ENCODE data around the gene RPS6KA1. TPM values are rescaled to one million over a fixed set of nuclear protein-coding genes. Genes with fewer than 3 reads are reported as not detected.
"Not testable (repeated sequence)": the region's sequence is repeated elsewhere in the genome, so short reads cannot be mapped to it uniquely, and the experiment has no call there.

Gene RPS6KA1
- total RNA-seq, 1 donor, result 2.2 TPM

DNA sequence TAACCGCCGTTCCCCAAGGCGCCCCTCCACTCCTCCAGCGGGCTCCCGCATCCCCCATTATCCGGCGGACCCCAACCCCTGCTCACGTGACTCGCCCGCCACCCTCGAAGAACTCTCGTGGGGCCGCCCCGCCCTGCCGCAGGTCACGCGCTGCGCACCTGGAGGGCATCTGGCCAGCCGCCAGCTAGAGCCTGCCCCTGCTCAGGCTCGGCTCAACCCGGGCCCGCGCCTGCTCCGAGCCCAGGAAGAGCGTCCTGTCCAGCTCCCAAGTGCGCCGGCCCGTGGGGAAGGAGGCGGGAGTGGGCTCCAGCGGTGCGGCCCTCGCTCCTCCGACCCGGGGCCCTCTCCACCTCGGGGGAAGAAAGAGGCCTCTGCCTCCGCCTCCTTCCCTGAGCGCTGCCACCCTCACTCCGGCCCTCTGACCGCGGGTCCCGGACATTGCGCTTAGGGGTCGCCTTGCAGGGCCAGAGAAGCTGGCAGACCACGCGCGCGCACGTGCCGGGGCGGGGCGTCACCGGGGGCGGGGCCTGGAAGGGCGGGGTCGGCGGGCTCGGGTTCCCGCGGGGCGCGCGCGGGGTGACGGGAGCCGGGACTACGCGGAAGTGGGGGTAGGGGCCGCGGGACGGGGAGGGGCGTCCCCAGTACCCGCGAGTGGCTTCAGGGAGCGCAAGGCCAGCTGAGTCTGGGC, 28.9 kb upstream of the RPS6KA1 start:
- H3K27me3 ChIP-seq (ENCODE audit: insufficient read depth, low read length), result no peaks in the 10 kb centered on the region
- DNase-seq (ENCODE audit: insufficient read length, low spot score, missing footprints), result peak; percentile 96
- peaks cover 6% of the 10 kb centered on the region for H3K4me1 ChIP-seq (ENCODE audit: insufficient read depth, low read length)
- H4K20me1 ChIP-seq (ENCODE audit: insufficient read depth, low read length), result no peaks in the 10 kb centered on the region
- peak overlapping the region; percentile 45 for H3K27ac ChIP-seq (ENCODE audit: low read depth, low read length)
- H3K4me3 ChIP-seq (ENCODE audit: insufficient read depth, low read length), result peak overlapping the region; percentile 87
- H2AFZ ChIP-seq (ENCODE audit: low read length), result peak overlapping the region; percentile 89
- no peaks in the 10 kb centered on the region for H3K36me3 ChIP-seq (ENCODE audit: insufficient read depth, low read length)
- H3K79me2 ChIP-seq (ENCODE audit: insufficient read depth, low read length), result no peaks in the 10 kb centered on the region
- H3K9me3 ChIP-seq (ENCODE audit: low read depth, low read length), result no peaks in the 10 kb centered on the region
- peak overlapping the region; percentile 90 for H3K4me2 ChIP-seq (ENCODE audit: insufficient read depth, low read length)
- TF ChIP-seq, protein P1, sequence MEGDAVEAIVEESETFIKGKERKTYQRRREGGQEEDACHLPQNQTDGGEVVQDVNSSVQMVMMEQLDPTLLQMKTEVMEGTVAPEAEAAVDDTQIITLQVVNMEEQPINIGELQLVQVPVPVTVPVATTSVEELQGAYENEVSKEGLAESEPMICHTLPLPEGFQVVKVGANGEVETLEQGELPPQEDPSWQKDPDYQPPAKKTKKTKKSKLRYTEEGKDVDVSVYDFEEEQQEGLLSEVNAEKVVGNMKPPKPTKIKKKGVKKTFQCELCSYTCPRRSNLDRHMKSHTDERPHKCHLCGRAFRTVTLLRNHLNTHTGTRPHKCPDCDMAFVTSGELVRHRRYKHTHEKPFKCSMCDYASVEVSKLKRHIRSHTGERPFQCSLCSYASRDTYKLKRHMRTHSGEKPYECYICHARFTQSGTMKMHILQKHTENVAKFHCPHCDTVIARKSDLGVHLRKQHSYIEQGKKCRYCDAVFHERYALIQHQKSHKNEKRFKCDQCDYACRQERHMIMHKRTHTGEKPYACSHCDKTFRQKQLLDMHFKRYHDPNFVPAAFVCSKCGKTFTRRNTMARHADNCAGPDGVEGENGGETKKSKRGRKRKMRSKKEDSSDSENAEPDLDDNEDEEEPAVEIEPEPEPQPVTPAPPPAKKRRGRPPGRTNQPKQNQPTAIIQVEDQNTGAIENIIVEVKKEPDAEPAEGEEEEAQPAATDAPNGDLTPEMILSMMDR (IDR thresholded peaks at IDR 0.05; ENCODE audit: extremely low read depth, low read depth, low read length), result no peak

DNA sequence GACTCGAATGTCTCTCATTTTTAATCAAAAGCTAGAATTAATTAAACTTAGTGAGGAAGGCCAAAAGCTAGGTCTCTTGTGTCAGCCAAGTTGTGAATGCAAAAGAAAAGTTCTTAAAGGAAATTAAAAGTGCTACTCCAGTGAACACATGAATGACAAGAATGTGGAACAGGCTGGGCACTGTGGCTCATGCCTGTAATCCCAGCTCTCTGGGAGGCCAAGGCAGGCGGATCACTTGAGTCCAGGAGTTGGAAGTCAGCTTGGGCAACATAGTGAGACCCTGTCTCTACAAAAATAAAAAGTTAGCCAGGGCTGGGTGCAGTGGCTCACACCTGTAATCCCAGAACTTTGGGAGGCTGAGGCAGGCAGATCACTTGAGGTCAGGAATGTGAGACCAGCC, 18.9 kb upstream of the RPS6KA1 start:
- H2AFZ ChIP-seq (ENCODE audit: low read length); H3K27ac ChIP-seq (ENCODE audit: low read depth, low read length); H3K4me1 ChIP-seq (ENCODE audit: insufficient read depth, low read length); H3K4me3 ChIP-seq (ENCODE audit: insufficient read depth, low read length); H4K20me1 ChIP-seq (ENCODE audit: insufficient read depth, low read length); H3K36me3 ChIP-seq (ENCODE audit: insufficient read depth, low read length); H3K9me3 ChIP-seq (ENCODE audit: low read depth, low read length); DNase-seq (ENCODE audit: insufficient read length, low spot score, missing footprints); H3K27me3 ChIP-seq (ENCODE audit: insufficient read depth, low read length); H3K79me2 ChIP-seq (ENCODE audit: insufficient read depth, low read length); H3K4me2 ChIP-seq (ENCODE audit: insufficient read depth, low read length): not testable (repeated sequence)

DNA sequence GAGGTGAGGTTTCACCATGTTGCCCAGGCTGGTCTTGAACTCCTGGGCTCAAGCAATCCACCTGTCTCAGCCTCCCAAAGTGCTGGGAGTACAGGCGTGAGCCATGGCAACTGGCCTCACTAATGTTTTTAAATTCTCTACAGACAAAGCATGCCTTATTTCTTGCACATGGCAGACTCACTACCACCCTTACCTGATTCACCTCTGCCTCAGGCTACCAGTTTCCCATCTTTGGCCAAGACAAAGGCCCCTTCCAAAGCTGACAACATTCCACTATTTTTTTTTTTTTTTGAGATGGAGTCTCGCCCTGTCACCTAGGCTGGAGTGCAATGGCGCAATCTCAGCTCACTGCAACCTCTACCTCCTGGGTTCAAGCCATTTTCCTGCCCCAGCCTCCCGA, 13.7 kb upstream of the RPS6KA1 start:
- not testable (repeated sequence) for H3K9me3 ChIP-seq (ENCODE audit: low read depth, low read length); H3K4me2 ChIP-seq (ENCODE audit: insufficient read depth, low read length); H3K27me3 ChIP-seq (ENCODE audit: insufficient read depth, low read length); H3K27ac ChIP-seq (ENCODE audit: low read depth, low read length); H3K36me3 ChIP-seq (ENCODE audit: insufficient read depth, low read length); H2AFZ ChIP-seq (ENCODE audit: low read length); H3K79me2 ChIP-seq (ENCODE audit: insufficient read depth, low read length); H3K4me3 ChIP-seq (ENCODE audit: insufficient read depth, low read length); H4K20me1 ChIP-seq (ENCODE audit: insufficient read depth, low read length); H3K4me1 ChIP-seq (ENCODE audit: insufficient read depth, low read length); DNase-seq (ENCODE audit: insufficient read length, low spot score, missing footprints)

DNA sequence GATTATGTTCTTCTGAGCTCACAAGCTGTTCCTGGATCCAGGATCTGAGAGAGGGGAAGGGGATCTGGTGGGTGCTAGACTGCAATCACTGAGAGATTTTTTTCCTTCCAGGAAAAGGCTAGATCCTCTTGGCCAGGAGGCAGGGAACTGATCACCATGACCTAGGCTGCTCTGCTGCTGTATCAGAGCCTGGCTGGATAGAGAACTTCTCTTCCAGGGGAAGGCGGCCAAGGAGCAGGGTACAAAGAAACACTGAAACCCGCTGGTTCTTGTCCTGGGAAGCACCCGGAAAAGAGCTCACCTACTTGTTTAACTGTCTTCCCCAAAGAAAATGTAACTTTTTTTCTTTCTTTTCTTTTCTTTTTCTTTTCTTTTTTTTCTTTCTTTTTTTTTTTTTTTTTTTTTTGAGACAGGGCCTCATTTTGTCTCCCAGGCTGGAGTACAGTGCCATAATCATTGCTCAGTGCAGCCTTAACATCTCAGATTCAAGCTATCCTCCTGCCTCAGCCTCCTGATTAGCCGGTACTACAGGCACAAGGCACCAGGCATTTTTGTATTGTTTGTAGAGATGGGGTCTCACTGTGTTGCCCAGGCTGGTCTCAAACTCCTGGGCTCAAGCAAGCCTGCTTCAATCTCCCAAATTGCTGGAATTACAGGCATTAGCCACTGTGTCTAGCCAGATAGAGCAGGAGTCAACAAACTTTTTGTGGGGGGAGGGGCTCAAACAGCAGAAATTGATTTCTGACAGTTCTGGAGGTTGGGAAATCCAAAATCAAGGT, 12.4 kb upstream of the RPS6KA1 start:
- Histone ChIP-seq H3K36me3 (ENCODE audit: insufficient read depth, low read length) (no peaks in the 10 kb centered on the region), H3K4me3 (ENCODE audit: insufficient read depth, low read length) (no peak overlapping the region), H3K9me3 (ENCODE audit: low read depth, low read length) (no peaks in the 10 kb centered on the region), H4K20me1 (ENCODE audit: insufficient read depth, low read length) (no peaks in the 10 kb centered on the region), H3K4me2 (ENCODE audit: insufficient read depth, low read length) (no peak overlapping the region), H3K4me1 (ENCODE audit: insufficient read depth, low read length) (no peaks in the 10 kb centered on the region), H3K27ac (ENCODE audit: low read depth, low read length) (no peak overlapping the region), H3K79me2 (ENCODE audit: insufficient read depth, low read length) (no peaks in the 10 kb centered on the region), H2AFZ (ENCODE audit: low read length) (no peak overlapping the region), H3K27me3 (ENCODE audit: insufficient read depth, low read length) (peaks cover 6% of the 10 kb centered on the region)
- TF ChIP-seq, protein P1 (IDR thresholded peaks at IDR 0.05; ENCODE audit: extremely low read depth, low read depth, low read length), result no peak
- DNase-seq (ENCODE audit: insufficient read length, low spot score, missing footprints), result no peak

DNA sequence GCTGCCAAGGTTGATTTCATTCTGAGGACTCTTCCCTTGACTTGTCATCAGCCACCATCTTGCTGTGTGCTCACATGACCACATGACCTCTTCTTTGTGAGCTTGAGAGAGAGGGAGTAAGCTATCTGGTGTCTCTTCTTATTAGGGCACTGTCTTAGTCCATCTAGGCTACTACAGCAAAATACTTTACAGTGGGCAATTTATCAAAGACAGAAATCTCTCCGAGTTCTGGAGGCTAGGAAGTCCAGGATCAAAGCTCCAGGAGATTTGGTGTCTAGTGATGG, 11.9 kb upstream of the RPS6KA1 start:
- H3K4me2 ChIP-seq (ENCODE audit: insufficient read depth, low read length), result no peak overlapping the region
- H3K79me2 ChIP-seq (ENCODE audit: insufficient read depth, low read length), result no peaks in the 10 kb centered on the region
- peaks cover 9% of the 10 kb centered on the region for H3K27me3 ChIP-seq (ENCODE audit: insufficient read depth, low read length)
- no peak overlapping the region for H3K4me3 ChIP-seq (ENCODE audit: insufficient read depth, low read length)
- no peak overlapping the region for H2AFZ ChIP-seq (ENCODE audit: low read length)
- no peaks in the 10 kb centered on the region for H3K4me1 ChIP-seq (ENCODE audit: insufficient read depth, low read length)
- TF ChIP-seq, protein P1 (IDR thresholded peaks at IDR 0.05; ENCODE audit: extremely low read depth, low read depth, low read length), result no peak
- H3K36me3 ChIP-seq (ENCODE audit: insufficient read depth, low read length), result no peaks in the 10 kb centered on the region
- DNase-seq (ENCODE audit: insufficient read length, low spot score, missing footprints), result no peak
- no peaks in the 10 kb centered on the region for H3K9me3 ChIP-seq (ENCODE audit: low read depth, low read length)
- H4K20me1 ChIP-seq (ENCODE audit: insufficient read depth, low read length), result no peaks in the 10 kb centered on the region
- no peak overlapping the region for H3K27ac ChIP-seq (ENCODE audit: low read depth, low read length)

Measured in osteoblast (primary cell).